ENCODE data around the gene BMERB1. TPM values are rescaled to one million over a fixed set of nuclear protein-coding genes. Genes with fewer than 3 reads are reported as not detected.
"Not testable (repeated sequence)": the region's sequence is repeated elsewhere in the genome, so short reads cannot be mapped to it uniquely, and the experiment has no call there.

The BMERB1 gene
- total and polyA plus RNA-seq, 9 donors, result 17.8 to 29.2 (median 26.7) TPM

GRCh38 chr16:15535772-15536171, 101.4 kb downstream of the BMERB1 start:
- 100% methylated on average over 1 of the region's 6 CpGs for WGBS (ENCODE audit: insufficient coverage)
- Histone ChIP-seq H3K4me1 (ENCODE audit: control insufficient read depth, insufficient read depth, low read length) (no peaks in the 10 kb centered on the region), H3K9me3 (replicated peaks; ENCODE audit: control insufficient read depth, low read depth, low read length) (no peaks in the 10 kb centered on the region), H3K27ac (ENCODE audit: low read length) (no peak overlapping the region), H3K36me3 (ENCODE audit: control insufficient read depth, insufficient read depth, low read length) (no peaks in the 10 kb centered on the region), H3K27me3 (ENCODE audit: control insufficient read depth, insufficient read depth, low read length) (no peaks in the 10 kb centered on the region), H3K4me3 (ENCODE audit: low read length) (no peak overlapping the region)
- DNase-seq, result no peak

GRCh38 chr16:15536843-15537242, 102.5 kb downstream of the BMERB1 start:
- WGBS (ENCODE audit: insufficient coverage), result no CpG with 5 or more reads among the region's 7 CpGs
- H3K36me3 ChIP-seq (ENCODE audit: control insufficient read depth, insufficient read depth, low read length), result no peaks in the 10 kb centered on the region
- DNase-seq, result no peak
- no peak overlapping the region for H3K4me3 ChIP-seq (ENCODE audit: low read length)
- no peak overlapping the region for H3K27ac ChIP-seq (ENCODE audit: low read length)
- H3K4me1 ChIP-seq (ENCODE audit: control insufficient read depth, insufficient read depth, low read length), result no peaks in the 10 kb centered on the region
- H3K27me3 ChIP-seq (ENCODE audit: control insufficient read depth, insufficient read depth, low read length), result no peaks in the 10 kb centered on the region
- no peaks in the 10 kb centered on the region for H3K9me3 ChIP-seq (replicated peaks; ENCODE audit: control insufficient read depth, low read depth, low read length)

GRCh38 chr16:15538507-15538906, 104.1 kb downstream of the BMERB1 start:
- no peak overlapping the region for H3K27ac ChIP-seq (ENCODE audit: low read length)
- H3K27me3 ChIP-seq (ENCODE audit: control insufficient read depth, insufficient read depth, low read length), result no peaks in the 10 kb centered on the region
- no peaks in the 10 kb centered on the region for H3K4me1 ChIP-seq (ENCODE audit: control insufficient read depth, insufficient read depth, low read length)
- WGBS (ENCODE audit: insufficient coverage), result 100% methylated on average over 1 of the region's 5 CpGs
- no peak overlapping the region for H3K4me3 ChIP-seq (ENCODE audit: low read length)
- peak; percentile 31 for DNase-seq
- no peaks in the 10 kb centered on the region for H3K36me3 ChIP-seq (ENCODE audit: control insufficient read depth, insufficient read depth, low read length)
- peaks cover 5% of the 10 kb centered on the region for H3K9me3 ChIP-seq (replicated peaks; ENCODE audit: control insufficient read depth, low read depth, low read length)

- no CpG with 5 or more reads among the region's 8 CpGs for WGBS (ENCODE audit: insufficient coverage)
- Histone ChIP-seq H3K27me3 (ENCODE audit: control insufficient read depth, insufficient read depth, low read length) (no peaks in the 10 kb centered on the region), H3K4me1 (ENCODE audit: control insufficient read depth, insufficient read depth, low read length) (no peaks in the 10 kb centered on the region), H3K27ac (ENCODE audit: low read length) (no peak overlapping the region), H3K4me3 (ENCODE audit: low read length) (no peak overlapping the region), H3K9me3 (replicated peaks; ENCODE audit: control insufficient read depth, low read depth, low read length) (peaks cover 5% of the 10 kb centered on the region), H3K36me3 (ENCODE audit: control insufficient read depth, insufficient read depth, low read length) (no peaks in the 10 kb centered on the region)
- DNase-seq, result no peak
Measured at GRCh38 chr16:15539197-15539596, 104.8 kb downstream of the BMERB1 start.

GRCh38 chr16:15542261-15542660, 107.9 kb downstream of the BMERB1 start:
- no peak for DNase-seq
- H3K9me3 ChIP-seq (replicated peaks; ENCODE audit: control insufficient read depth, low read depth, low read length), result peaks cover 5% of the 10 kb centered on the region
- H3K4me3 ChIP-seq (ENCODE audit: low read length), result no peak overlapping the region
- WGBS (ENCODE audit: insufficient coverage), result 93% methylated on average over 3 of the region's 7 CpGs
- H3K27me3 ChIP-seq (ENCODE audit: control insufficient read depth, insufficient read depth, low read length), result no peaks in the 10 kb centered on the region
- no peaks in the 10 kb centered on the region for H3K36me3 ChIP-seq (ENCODE audit: control insufficient read depth, insufficient read depth, low read length)
- H3K27ac ChIP-seq (ENCODE audit: low read length), result no peak overlapping the region
- H3K4me1 ChIP-seq (ENCODE audit: control insufficient read depth, insufficient read depth, low read length), result no peaks in the 10 kb centered on the region

GRCh38 chr16:15542734-15543347, 108.5 kb downstream of the BMERB1 start:
- WGBS (ENCODE audit: insufficient coverage), result 75% methylated on average over 2 of the region's 6 CpGs
- peaks cover 5% of the 10 kb centered on the region for H3K9me3 ChIP-seq (replicated peaks; ENCODE audit: control insufficient read depth, low read depth, low read length)
- no peaks in the 10 kb centered on the region for H3K27me3 ChIP-seq (ENCODE audit: control insufficient read depth, insufficient read depth, low read length)

GRCh38 chr16:15544405-15544804, 110.0 kb downstream of the BMERB1 start:
- no peak for DNase-seq
- no peak overlapping the region for H3K4me3 ChIP-seq (ENCODE audit: low read length)
- no peak overlapping the region for H3K27ac ChIP-seq (ENCODE audit: low read length)
- H3K9me3 ChIP-seq (replicated peaks; ENCODE audit: control insufficient read depth, low read depth, low read length), result peaks cover 5% of the 10 kb centered on the region
- no peaks in the 10 kb centered on the region for H3K36me3 ChIP-seq (ENCODE audit: control insufficient read depth, insufficient read depth, low read length)
- 68% methylated on average over 2 of the region's 5 CpGs for WGBS (ENCODE audit: insufficient coverage)
- H3K27me3 ChIP-seq (ENCODE audit: control insufficient read depth, insufficient read depth, low read length), result no peaks in the 10 kb centered on the region
- no peaks in the 10 kb centered on the region for H3K4me1 ChIP-seq (ENCODE audit: control insufficient read depth, insufficient read depth, low read length)

More at GRCh38 chr16:15542734-15543347, 108.5 kb downstream of the BMERB1 start:
- no peak overlapping the region for H3K4me3 ChIP-seq (ENCODE audit: low read length)
- H3K27ac ChIP-seq (ENCODE audit: low read length), result no peak overlapping the region
- no peaks in the 10 kb centered on the region for H3K4me1 ChIP-seq (ENCODE audit: control insufficient read depth, insufficient read depth, low read length)
- no peak for DNase-seq
- no peaks in the 10 kb centered on the region for H3K36me3 ChIP-seq (ENCODE audit: control insufficient read depth, insufficient read depth, low read length)

GRCh38 chr16:15545544-15545943, 111.2 kb downstream of the BMERB1 start:
- WGBS (ENCODE audit: insufficient coverage), result no CpG with 5 or more reads among the region's 2 CpGs

GRCh38 chr16:15547072-15547767, 112.8 kb downstream of the BMERB1 start:
- not testable (repeated sequence) for H3K4me3 ChIP-seq (ENCODE audit: low read length); H3K4me1 ChIP-seq (ENCODE audit: control insufficient read depth, insufficient read depth, low read length); H3K27me3 ChIP-seq (ENCODE audit: control insufficient read depth, insufficient read depth, low read length); H3K9me3 ChIP-seq (replicated peaks; ENCODE audit: control insufficient read depth, low read depth, low read length); H3K36me3 ChIP-seq (ENCODE audit: control insufficient read depth, insufficient read depth, low read length); H3K27ac ChIP-seq (ENCODE audit: low read length); DNase-seq
- WGBS (ENCODE audit: insufficient coverage), result 98% methylated on average over 8 of the region's 13 CpGs

More at GRCh38 chr16:15545544-15545943, 111.2 kb downstream of the BMERB1 start:
- peaks cover 5% of the 10 kb centered on the region for H3K9me3 ChIP-seq (replicated peaks; ENCODE audit: control insufficient read depth, low read depth, low read length)
- peaks cover 1% of the 10 kb centered on the region for H3K4me1 ChIP-seq (ENCODE audit: control insufficient read depth, insufficient read depth, low read length)
- H3K36me3 ChIP-seq (ENCODE audit: control insufficient read depth, insufficient read depth, low read length), result no peaks in the 10 kb centered on the region
- no peak overlapping the region for H3K4me3 ChIP-seq (ENCODE audit: low read length)
- no peaks in the 10 kb centered on the region for H3K27me3 ChIP-seq (ENCODE audit: control insufficient read depth, insufficient read depth, low read length)
- no peak for DNase-seq
- H3K27ac ChIP-seq (ENCODE audit: low read length), result no peak overlapping the region

GRCh38 chr16:15547768-15548096, 113.3 kb downstream of the BMERB1 start:
- 100% methylated on average over 5 of the region's 6 CpGs for WGBS (ENCODE audit: insufficient coverage)
- peaks cover 4% of the 10 kb centered on the region for H3K9me3 ChIP-seq (replicated peaks; ENCODE audit: control insufficient read depth, low read depth, low read length)
- H3K4me3 ChIP-seq (ENCODE audit: low read length), result no peak overlapping the region
- H3K27me3 ChIP-seq (ENCODE audit: control insufficient read depth, insufficient read depth, low read length), result no peaks in the 10 kb centered on the region
- H3K27ac ChIP-seq (ENCODE audit: low read length), result no peak overlapping the region
- no peaks in the 10 kb centered on the region for H3K36me3 ChIP-seq (ENCODE audit: control insufficient read depth, insufficient read depth, low read length)
- peaks cover 7% of the 10 kb centered on the region for H3K4me1 ChIP-seq (ENCODE audit: control insufficient read depth, insufficient read depth, low read length)
- no peak for DNase-seq

All from muscle of leg (tissue), 11 donors.